HEK293T (cell line): ENCODE data around the gene TPH1.

Experiments
- BHLHE40 ChIP-seq: fragments of 450-650 bp; IDR thresholded peaks from 2 replicates; pipeline ENCODE4 v1.6.1; 2016; ENCODE audit warnings: mild to moderate bottlenecking, moderate library complexity, borderline replicate concordance
- CTBP1 ChIP-seq: fragments of 450-650 bp; IDR thresholded peaks from 2 replicates; pipeline ENCODE4 v1.6.1; 2016; ENCODE audit warnings: borderline replicate concordance
- FOXA1 ChIP-seq: fragments of 450-650 bp; IDR thresholded peaks from 2 replicates; pipeline ENCODE4 v1.6.1; 2016; ENCODE audit warnings: mild to moderate bottlenecking
- FOXK2 ChIP-seq: fragments of 450-650 bp; IDR thresholded peaks from 2 replicates; pipeline ENCODE4 v1.6.1; 2016; ENCODE audit warnings: mild to moderate bottlenecking
- FOXM1 ChIP-seq: fragments of 450-650 bp; IDR thresholded peaks from 2 replicates; pipeline ENCODE4 v1.6.1; 2017; ENCODE audit warnings: mild to moderate bottlenecking, borderline replicate concordance
- HDGF ChIP-seq: fragments of 450-650 bp; IDR thresholded peaks from 2 replicates; pipeline ENCODE4 v1.6.1; 2017; ENCODE audit warnings: antibody characterized with exemption, borderline replicate concordance
- L3MBTL2 ChIP-seq: fragments of 450-650 bp; conservative IDR thresholded peaks from 2 replicates; pipeline ENCODE4 v1.6.1; 2016; ENCODE audit warnings: mild to moderate bottlenecking
- LEF1 ChIP-seq: fragments of 450-650 bp; IDR thresholded peaks from 2 replicates; pipeline ENCODE4 v1.6.1; 2017; ENCODE audit warnings: mild to moderate bottlenecking, borderline replicate concordance
- SP1 ChIP-seq: fragments of 450-650 bp; IDR thresholded peaks from 2 replicates; pipeline ENCODE4 v1.6.1; 2017
- SUZ12 ChIP-seq: fragments of 450-650 bp; IDR thresholded peaks from 2 replicates; pipeline ENCODE4 v1.6.1; 2016; ENCODE audit warnings: mild to moderate bottlenecking
- TARDBP ChIP-seq: fragments of 450-650 bp; IDR thresholded peaks from 2 replicates; pipeline ENCODE4 v1.6.1; 2016

GRCh38 chr11:18063125-18063524, 17.1 kb upstream of the TPH1 start:
- TF ChIP-seq SP1 = no peak
- no peak for TF ChIP-seq L3MBTL2
- no peak for TF ChIP-seq TARDBP
- TF ChIP-seq BHLHE40 = no peak
- TF ChIP-seq SUZ12 = no peak
- TF ChIP-seq HDGF = no peak
- no peak for TF ChIP-seq LEF1
- no peak for TF ChIP-seq FOXM1
- TF ChIP-seq FOXA1 = no peak
- TF ChIP-seq FOXK2 = no peak
- no peak for TF ChIP-seq CTBP1
